H9 (cell line): ENCODE data around the gene RPS15A. TPM values are rescaled to one million over a fixed set of nuclear protein-coding genes. Genes with fewer than 3 reads are reported as not detected.
A peak's percentile ranks its signal among the peaks of the same experiment; 100 is the strongest.

Experiments
- DNase-seq: peaks from one replicate; pipeline ENCODE4 v3.0.0-alpha.2; 2017
- H2AFZ ChIP-seq: one replicate; pipeline ENCODE4 v1.6.1; 2013; ENCODE audit warnings: mild to moderate bottlenecking, low read length, control low read depth, moderate library complexity
- H2AK5ac ChIP-seq: 2 replicates; pipeline ENCODE4 v1.6.1; 2013; ENCODE audit warnings: low read length, control low read depth, mixed read lengths; ENCODE audit not compliant: insufficient read length
- H2BK120ac ChIP-seq: one replicate; pipeline ENCODE4 v1.6.1; 2013; ENCODE audit warnings: low read depth, mild to moderate bottlenecking, low read length, control low read depth, inconsistent platforms; ENCODE audit not compliant: poor library complexity, severe bottlenecking
- H2BK12ac ChIP-seq: 2 replicates; pipeline ENCODE4 v1.6.1; 2013; ENCODE audit warnings: low read length, control low read depth, mixed read lengths, low read depth; ENCODE audit not compliant: insufficient read length
- H2BK15ac ChIP-seq: 2 replicates; pipeline ENCODE4 v1.6.1; 2013; ENCODE audit warnings: low read depth, low read length, control low read depth
- H2BK20ac ChIP-seq: one replicate; pipeline ENCODE4 v1.6.1; 2013; ENCODE audit warnings: low read depth, mild to moderate bottlenecking, low read length, control low read depth, inconsistent platforms; ENCODE audit not compliant: poor library complexity, severe bottlenecking
- H2BK5ac ChIP-seq: 2 replicates; pipeline ENCODE4 v1.6.1; 2013; ENCODE audit warnings: low read length, control low read depth, mixed read lengths; ENCODE audit not compliant: insufficient read length
- H3K14ac ChIP-seq: 2 replicates; pipeline ENCODE4 v1.6.1; 2013; ENCODE audit warnings: low read length, control low read depth; ENCODE audit not compliant: insufficient read depth
- H3K18ac ChIP-seq: 2 replicates; pipeline ENCODE4 v1.6.1; 2013; ENCODE audit warnings: low read depth, mild to moderate bottlenecking, mixed read lengths, low read length, control low read depth; ENCODE audit not compliant: insufficient read length
- H3K23ac ChIP-seq: 2 replicates; pipeline ENCODE4 v1.6.1; 2013; ENCODE audit warnings: low read length, control low read depth, mixed read lengths, low read depth; ENCODE audit not compliant: insufficient read length
- H3K23me2 ChIP-seq: 2 replicates; pipeline ENCODE4 v1.6.1; 2013; ENCODE audit warnings: low read depth, mild to moderate bottlenecking, mixed read lengths, low read length, control low read depth; ENCODE audit not compliant: insufficient read length, poor library complexity, severe bottlenecking
- H3K27ac ChIP-seq: 2 replicates; pipeline ENCODE4 v1.5.1; 2013; ENCODE audit warnings: low read length, control low read depth, mixed read lengths, low read depth; ENCODE audit not compliant: insufficient read length
- H3K27me3 ChIP-seq: 2 replicates; pipeline ENCODE4 v1.6.1; 2013; ENCODE audit warnings: low read length, control low read depth, inconsistent platforms; ENCODE audit not compliant: insufficient read depth
- H3K4ac ChIP-seq: 2 replicates; pipeline ENCODE4 v1.6.1; 2013; ENCODE audit warnings: low read depth, mild to moderate bottlenecking, control low read depth, inconsistent platforms, low read length, moderate library complexity
- H3K4me1 ChIP-seq: 2 replicates; pipeline ENCODE4 v1.6.1; 2013; ENCODE audit warnings: low read length, control low read depth, inconsistent platforms; ENCODE audit not compliant: insufficient read depth
- H3K4me2 ChIP-seq: 2 replicates; pipeline ENCODE4 v1.6.1; 2013; ENCODE audit warnings: low read length, control low read depth, mixed read lengths; ENCODE audit not compliant: insufficient read length, insufficient read depth
- H3K56ac ChIP-seq: 2 replicates; pipeline ENCODE4 v1.6.1; 2013; ENCODE audit warnings: low read depth, mild to moderate bottlenecking, mixed read lengths, low read length, control low read depth; ENCODE audit not compliant: insufficient read length
- H3K79me1 ChIP-seq: 2 replicates; pipeline ENCODE4 v1.6.1; 2013; ENCODE audit warnings: low read depth, mild to moderate bottlenecking, moderate library complexity, low read length, control low read depth, inconsistent platforms; ENCODE audit not compliant: insufficient read depth, poor library complexity, severe bottlenecking
- H3K79me2 ChIP-seq: 2 replicates; pipeline ENCODE4 v1.6.1; 2013; ENCODE audit warnings: low read length, control low read depth, inconsistent platforms; ENCODE audit not compliant: insufficient read depth
- H3K9ac ChIP-seq: 2 replicates; pipeline ENCODE4 v1.6.1; 2013; ENCODE audit warnings: low read length, control low read depth, mixed read lengths; ENCODE audit not compliant: insufficient read length; ENCODE audit errors: extremely low read depth
- H3K9me3 ChIP-seq: one replicate; pipeline ENCODE4 v1.6.1; 2013; ENCODE audit warnings: low read depth, low read length, inconsistent platforms; ENCODE audit not compliant: control insufficient read depth
- H3T11ph ChIP-seq: one replicate; pipeline ENCODE4 v1.6.1; 2013; ENCODE audit warnings: mild to moderate bottlenecking, low read length, control low read depth, inconsistent platforms
- H4K20me1 ChIP-seq: one replicate; pipeline ENCODE4 v1.6.1; 2013; ENCODE audit not compliant: control insufficient read depth, insufficient read length, insufficient read depth
- H4K5ac ChIP-seq: 2 replicates; pipeline ENCODE4 v1.6.1; 2013; ENCODE audit warnings: low read depth, mild to moderate bottlenecking, mixed read lengths, low read length, control low read depth; ENCODE audit not compliant: insufficient read length
- H4K8ac ChIP-seq: replicated peaks from 2 replicates; pipeline ENCODE4 v1.6.1; 2013; ENCODE audit warnings: low read length, control low read depth, mixed read lengths, low read depth; ENCODE audit not compliant: insufficient read length
- H4K91ac ChIP-seq: 2 replicates; pipeline ENCODE4 v1.6.1; 2013; ENCODE audit warnings: low read depth, mild to moderate bottlenecking, moderate library complexity, mixed read lengths, low read length, control low read depth; ENCODE audit not compliant: insufficient read length
- H3K27ac Mint-ChIP-seq, 3 experiments: 2 replicates in 2 of 3; 3 replicates in 1 of 3; pipeline ENCODE4 v1.8.0; 2020 to 2021; ENCODE audit warnings: mixed read lengths in 3 of 3, mild to moderate bottlenecking in 1 of 3, moderate library complexity in 1 of 3
- H3K27me3 Mint-ChIP-seq: 2 replicates; pipeline ENCODE4 v1.8.0; 2021; ENCODE audit warnings: low read depth, mild to moderate bottlenecking, moderate library complexity, mixed read lengths
- H3K36me3 Mint-ChIP-seq, 3 experiments: 2 replicates in 2 of 3; 3 replicates in 1 of 3; pipeline ENCODE4 v1.8.0; 2020 to 2021; ENCODE audit warnings: low read depth in 3 of 3, mixed read lengths in 3 of 3; ENCODE audit not compliant: insufficient read depth in 1 of 3
- H3K4me1 Mint-ChIP-seq, 2 experiments: 2 replicates each; pipeline ENCODE4 v1.8.0; 2020; ENCODE audit warnings: mixed read lengths in 2 of 2
- H3K4me3 Mint-ChIP-seq, 2 experiments: 2 replicates in 1 of 2; 3 replicates in 1 of 2; pipeline ENCODE4 v1.8.0; 2020 to 2021; ENCODE audit warnings: mild to moderate bottlenecking in 2 of 2, mixed read lengths in 2 of 2, moderate library complexity in 1 of 2
- H3K9me3 Mint-ChIP-seq, 2 experiments: 2 replicates in 1 of 2; 3 replicates in 1 of 2; pipeline ENCODE4 v1.8.0; 2020; ENCODE audit warnings: mild to moderate bottlenecking in 2 of 2, mixed read lengths in 2 of 2, moderate library complexity in 1 of 2
- WGBS: extraction: QIAGEN DNeasy Blood & Tissue Kit; methylation state at CpG from one replicate; pipeline ENCODE4 v1.1.7; 2013; ENCODE audit warnings: missing lambda C conversion rate, low lambda C conversion rate, mixed read lengths; ENCODE audit not compliant: insufficient read length; ENCODE audit errors: extremely low coverage; 5-methylcytosine and 5-hydroxymethylcytosine counted together
- total RNA-seq: library from RNA; stranded (reverse); gene quantifications from 2 replicates; pipeline ENCODE4 v1.2.1, GENCODE V29; 2021
- TF ChIP-seq, protein P1 (sequence below): fragments of 200-600 bp; sonication (generic); conservative IDR thresholded peaks from 3 replicates; pipeline ENCODE4 v1.8.0; 2021; ENCODE audit warnings: antibody characterized with exemption, mild to moderate bottlenecking

Gene RPS15A
- total RNA-seq, 1 experiment from 2014 or later: 1,990 TPM

GRCh38 chr16:18792836-18793433, 2.8 kb upstream of the RPS15A start:
- Mint-ChIP-seq H3K9me3 (peaks cover 2 to 5% of the 10 kb centered on the region in 2 experiments; a peak in 2 of 5 replicates), H3K4me1 (peaks cover 10 to 17% of the 10 kb centered on the region in 2 experiments), H3K27me3 (peaks cover 1% of the 10 kb centered on the region; the same call in 1 of the 2 replicates), H3K27ac (peak overlapping the region in 1 of 3 experiments; percentile 28; a peak in 2 of 7 replicates), H3K36me3 (peaks cover 45 to 86% (median 78%) of the 10 kb centered on the region in 3 experiments), H3K4me3 (no peak overlapping the region)
- Histone ChIP-seq H4K20me1 (no peaks in the 10 kb centered on the region), H3K9ac (no peak overlapping the region), H2BK5ac (no peak overlapping the region), H4K5ac (no peak overlapping the region), H2BK120ac (no peak overlapping the region), H2AK5ac (no peak overlapping the region), H3K56ac (no peak overlapping the region), H3K27me3 (no peaks in the 10 kb centered on the region), H3K14ac (no peak overlapping the region), H2AFZ (no peak overlapping the region), H2BK15ac (no peak overlapping the region), H3T11ph (no peak overlapping the region), H3K9me3 (no peaks in the 10 kb centered on the region), H4K91ac (no peak overlapping the region), H2BK12ac (no peak overlapping the region), H4K8ac (no peak overlapping the region), H3K79me1 (no peaks in the 10 kb centered on the region), H3K4me2 (no peak overlapping the region), H3K27ac (no peak overlapping the region), H3K23ac (no peak overlapping the region), H3K79me2 (peaks cover 22% of the 10 kb centered on the region), H3K18ac (no peak overlapping the region), H3K4me1 (no peaks in the 10 kb centered on the region), H2BK20ac (no peak overlapping the region), H3K23me2 (peaks cover 6% of the 10 kb centered on the region), H3K4ac (no peak overlapping the region)
- TF ChIP-seq, protein P1, sequence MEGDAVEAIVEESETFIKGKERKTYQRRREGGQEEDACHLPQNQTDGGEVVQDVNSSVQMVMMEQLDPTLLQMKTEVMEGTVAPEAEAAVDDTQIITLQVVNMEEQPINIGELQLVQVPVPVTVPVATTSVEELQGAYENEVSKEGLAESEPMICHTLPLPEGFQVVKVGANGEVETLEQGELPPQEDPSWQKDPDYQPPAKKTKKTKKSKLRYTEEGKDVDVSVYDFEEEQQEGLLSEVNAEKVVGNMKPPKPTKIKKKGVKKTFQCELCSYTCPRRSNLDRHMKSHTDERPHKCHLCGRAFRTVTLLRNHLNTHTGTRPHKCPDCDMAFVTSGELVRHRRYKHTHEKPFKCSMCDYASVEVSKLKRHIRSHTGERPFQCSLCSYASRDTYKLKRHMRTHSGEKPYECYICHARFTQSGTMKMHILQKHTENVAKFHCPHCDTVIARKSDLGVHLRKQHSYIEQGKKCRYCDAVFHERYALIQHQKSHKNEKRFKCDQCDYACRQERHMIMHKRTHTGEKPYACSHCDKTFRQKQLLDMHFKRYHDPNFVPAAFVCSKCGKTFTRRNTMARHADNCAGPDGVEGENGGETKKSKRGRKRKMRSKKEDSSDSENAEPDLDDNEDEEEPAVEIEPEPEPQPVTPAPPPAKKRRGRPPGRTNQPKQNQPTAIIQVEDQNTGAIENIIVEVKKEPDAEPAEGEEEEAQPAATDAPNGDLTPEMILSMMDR: no peak
- no CpG with 5 or more reads among the region's 11 CpGs for WGBS
- DNase-seq: no peak
